Measurements from ENCODE around the gene NME9. TPM values are rescaled to one million over a fixed set of nuclear protein-coding genes. Genes with fewer than 3 reads are reported as not detected.

NME9 gene
- total and polyA plus RNA-seq, 11 donors = not detected

DNA sequence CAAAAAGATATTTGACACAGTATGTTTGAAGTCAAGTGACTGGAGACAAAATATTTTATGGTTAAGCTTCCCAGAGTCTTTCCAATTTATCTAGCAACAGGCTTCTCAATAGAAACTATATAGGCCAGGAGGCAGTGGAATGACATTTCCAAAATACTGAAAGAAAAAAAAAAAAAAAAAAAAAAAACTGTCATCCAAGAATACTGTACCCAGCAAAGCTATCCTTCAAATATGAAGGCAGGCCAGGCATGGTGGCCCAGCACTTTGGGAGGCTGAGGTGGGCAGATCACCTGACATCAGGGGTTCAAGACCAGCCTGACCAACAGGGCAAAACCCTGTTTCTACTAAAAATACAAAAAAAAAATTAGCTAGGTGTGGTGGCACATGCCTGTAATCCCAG is 20.9 kb downstream of the NME9 start:
- H3K9me3 ChIP-seq = peaks cover 0 to 31% (median 17%) of the 10 kb centered on the region in 12 donors
- no peak for DNase-seq
- TF ChIP-seq, protein P1, sequence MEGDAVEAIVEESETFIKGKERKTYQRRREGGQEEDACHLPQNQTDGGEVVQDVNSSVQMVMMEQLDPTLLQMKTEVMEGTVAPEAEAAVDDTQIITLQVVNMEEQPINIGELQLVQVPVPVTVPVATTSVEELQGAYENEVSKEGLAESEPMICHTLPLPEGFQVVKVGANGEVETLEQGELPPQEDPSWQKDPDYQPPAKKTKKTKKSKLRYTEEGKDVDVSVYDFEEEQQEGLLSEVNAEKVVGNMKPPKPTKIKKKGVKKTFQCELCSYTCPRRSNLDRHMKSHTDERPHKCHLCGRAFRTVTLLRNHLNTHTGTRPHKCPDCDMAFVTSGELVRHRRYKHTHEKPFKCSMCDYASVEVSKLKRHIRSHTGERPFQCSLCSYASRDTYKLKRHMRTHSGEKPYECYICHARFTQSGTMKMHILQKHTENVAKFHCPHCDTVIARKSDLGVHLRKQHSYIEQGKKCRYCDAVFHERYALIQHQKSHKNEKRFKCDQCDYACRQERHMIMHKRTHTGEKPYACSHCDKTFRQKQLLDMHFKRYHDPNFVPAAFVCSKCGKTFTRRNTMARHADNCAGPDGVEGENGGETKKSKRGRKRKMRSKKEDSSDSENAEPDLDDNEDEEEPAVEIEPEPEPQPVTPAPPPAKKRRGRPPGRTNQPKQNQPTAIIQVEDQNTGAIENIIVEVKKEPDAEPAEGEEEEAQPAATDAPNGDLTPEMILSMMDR (IDR thresholded peaks at IDR 0.05) = no peak
- no peak for TF ChIP-seq POLR2A (IDR thresholded peaks at IDR 0.05)
- no peaks in the 10 kb centered on the region for H3K4me1 ChIP-seq
- no peak for ATAC-seq
- H3K27me3 ChIP-seq = peaks cover 0 to 3% (median 0%) of the 10 kb centered on the region in 9 donors
- no peaks in the 10 kb centered on the region for H3K36me3 ChIP-seq
- intact Hi-C loops (cut with DNase I) = no loop called here
- H3K4me3 ChIP-seq = no peak overlapping the region
- no peak overlapping the region for H3K27ac ChIP-seq

DNA sequence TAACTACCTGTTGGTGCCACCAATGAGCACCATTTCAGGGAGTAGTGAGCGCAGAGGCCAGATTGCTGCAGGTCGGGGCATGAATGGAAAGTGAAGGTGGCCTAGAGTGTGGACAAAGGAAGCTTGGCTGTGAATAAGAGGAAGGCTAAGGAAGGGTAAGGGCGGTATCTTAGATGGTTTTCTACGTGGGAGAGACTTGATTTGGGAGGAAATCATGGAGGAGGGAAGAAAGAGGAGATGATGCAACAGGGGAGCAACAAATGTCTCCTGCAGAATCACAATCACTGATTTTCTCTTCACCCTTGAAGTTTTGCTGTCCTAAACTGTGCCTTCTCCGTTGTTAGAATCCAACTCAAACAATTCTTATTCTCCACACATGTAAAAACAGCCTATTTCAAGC is 21.8 kb downstream of the NME9 start:
- WGBS, 4 donors = 77 to 86% (median 82%) methylated on average over 5 of the region's 5 CpGs
- ATAC-seq (no peak), DNase-seq (no peak)
- no peaks in the 10 kb centered on the region for H3K36me3 ChIP-seq
- intact Hi-C loops (cut with DNase I) = no loop called here
- H3K27ac ChIP-seq = no peak overlapping the region
- peaks cover 0 to 3% (median 0%) of the 10 kb centered on the region in 9 donors for H3K27me3 ChIP-seq
- H3K4me1 ChIP-seq = no peaks in the 10 kb centered on the region
- TF ChIP-seq, protein P1 (IDR thresholded peaks at IDR 0.05) = no peak
- TF ChIP-seq POLR2A (IDR thresholded peaks at IDR 0.05) = no peak
- H3K4me3 ChIP-seq = no peak overlapping the region
- peaks cover 0 to 31% (median 17%) of the 10 kb centered on the region in 12 donors for H3K9me3 ChIP-seq

DNA sequence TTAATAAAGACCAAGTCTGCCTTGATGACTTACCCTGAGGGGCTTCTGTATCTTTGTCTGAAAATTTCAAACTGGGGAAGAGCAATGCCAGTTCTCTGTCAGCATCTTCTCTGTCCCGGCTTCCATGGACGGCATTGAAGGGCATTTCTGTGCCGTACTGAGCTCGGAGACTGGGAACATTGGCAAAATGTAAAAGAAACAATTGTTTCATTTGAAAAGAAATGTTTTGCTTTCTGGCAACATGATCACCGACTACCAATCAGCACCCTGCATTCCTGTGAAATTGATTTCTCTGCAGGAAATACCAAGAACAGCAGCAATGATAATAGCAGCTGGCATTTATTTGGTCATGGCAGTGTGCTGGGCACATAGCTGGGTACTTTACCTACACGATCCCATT is 26.2 kb downstream of the NME9 start:
- TF ChIP-seq, protein P1 (IDR thresholded peaks at IDR 0.05) = no peak
- no peak for TF ChIP-seq POLR2A (IDR thresholded peaks at IDR 0.05)
- DNase-seq = no peak
- no peak for ATAC-seq
- Histone ChIP-seq H3K36me3 (peaks cover 0 to 7% (median under 1%) of the 10 kb centered on the region in 9 donors), H3K4me3 (no peak overlapping the region), H3K27me3 (no peaks in the 10 kb centered on the region), H3K27ac (no peak overlapping the region), H3K4me1 (no peaks in the 10 kb centered on the region), H3K9me3 (peaks cover 0 to 10% (median 5%) of the 10 kb centered on the region in 12 donors)
- intact Hi-C loops (cut with DNase I) = no loop called here
- 85 to 91% (median 87%) methylated on average over 6 of the region's 6 CpGs for WGBS, 4 donors

DNA sequence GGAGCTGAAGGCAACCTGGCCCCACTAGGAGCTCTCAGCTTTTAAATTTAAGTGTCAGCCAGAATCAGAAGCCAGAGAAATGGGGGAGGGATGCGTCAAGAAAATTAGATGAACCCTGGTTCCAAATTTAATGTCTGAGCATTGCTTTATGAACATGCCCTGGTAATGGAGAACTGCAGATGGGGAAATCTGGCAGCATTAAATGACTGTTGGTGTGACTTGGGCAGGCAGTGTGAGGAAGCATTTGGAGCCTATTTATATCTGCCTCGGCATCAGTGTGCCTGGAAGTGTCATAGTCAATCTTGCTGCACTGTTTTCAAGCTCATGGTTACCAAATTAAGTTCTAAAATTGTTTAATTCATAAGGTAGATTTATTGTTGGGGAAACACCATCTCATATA is 29.0 kb downstream of the NME9 start:
- H3K4me1 ChIP-seq = no peaks in the 10 kb centered on the region
- WGBS, 4 donors = 61 to 71% (median 64%) methylated on average over 2 of the region's 2 CpGs
- DNase-seq = no peak
- no peak overlapping the region for H3K4me3 ChIP-seq
- intact Hi-C loops (cut with DNase I) = no loop called here
- H3K9me3 ChIP-seq = no peaks in the 10 kb centered on the region
- TF ChIP-seq, protein P1 (IDR thresholded peaks at IDR 0.05) = no peak
- TF ChIP-seq POLR2A (IDR thresholded peaks at IDR 0.05) = no peak
- ATAC-seq = no peak
- no peaks in the 10 kb centered on the region for H3K27me3 ChIP-seq
- H3K36me3 ChIP-seq = peaks cover 0 to 35% (median 29%) of the 10 kb centered on the region in 9 donors
- no peak overlapping the region for H3K27ac ChIP-seq
